Loucy (cell line): ENCODE data around the gene KDM7A.

Experiments
- EZH2phosphoT487 ChIP-seq: fragments of 200-600 bp; IDR thresholded peaks from 2 replicates; pipeline ENCODE4 v1.6.1; 2018; ENCODE audit warnings: antibody characterized with exemption, mild to moderate bottlenecking, moderate library complexity, borderline replicate concordance
- TF ChIP-seq, protein P1 (sequence below): fragments of 200-600 bp; sonication (generic); conservative IDR thresholded peaks from 2 replicates; pipeline ENCODE4 v1.5.1; 2014; ENCODE audit warnings: mild to moderate bottlenecking, antibody characterized with exemption, low read length

- TF ChIP-seq, protein P1, sequence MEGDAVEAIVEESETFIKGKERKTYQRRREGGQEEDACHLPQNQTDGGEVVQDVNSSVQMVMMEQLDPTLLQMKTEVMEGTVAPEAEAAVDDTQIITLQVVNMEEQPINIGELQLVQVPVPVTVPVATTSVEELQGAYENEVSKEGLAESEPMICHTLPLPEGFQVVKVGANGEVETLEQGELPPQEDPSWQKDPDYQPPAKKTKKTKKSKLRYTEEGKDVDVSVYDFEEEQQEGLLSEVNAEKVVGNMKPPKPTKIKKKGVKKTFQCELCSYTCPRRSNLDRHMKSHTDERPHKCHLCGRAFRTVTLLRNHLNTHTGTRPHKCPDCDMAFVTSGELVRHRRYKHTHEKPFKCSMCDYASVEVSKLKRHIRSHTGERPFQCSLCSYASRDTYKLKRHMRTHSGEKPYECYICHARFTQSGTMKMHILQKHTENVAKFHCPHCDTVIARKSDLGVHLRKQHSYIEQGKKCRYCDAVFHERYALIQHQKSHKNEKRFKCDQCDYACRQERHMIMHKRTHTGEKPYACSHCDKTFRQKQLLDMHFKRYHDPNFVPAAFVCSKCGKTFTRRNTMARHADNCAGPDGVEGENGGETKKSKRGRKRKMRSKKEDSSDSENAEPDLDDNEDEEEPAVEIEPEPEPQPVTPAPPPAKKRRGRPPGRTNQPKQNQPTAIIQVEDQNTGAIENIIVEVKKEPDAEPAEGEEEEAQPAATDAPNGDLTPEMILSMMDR = no peak
- no peak for TF ChIP-seq EZH2phosphoT487
Measured at GRCh38 chr7:140127360-140128127, 49.2 kb downstream of the KDM7A start.
